Calu3 (cell line): Measurements from ENCODE around the gene CSF3R. TPM values are rescaled to one million over a fixed set of nuclear protein-coding genes. Genes with fewer than 3 reads are reported as not detected.

Experiments used
- BruUV-seq: library from RNA; stranded (reverse); fragments of 400-500 nt; replicated peaks from 2 replicates; lab custom pipeline; 2021; lab: Mats Ljungman, UMichigan
- CTCF ChIA-PET: fragments of 300-600 bp; sonication (Branson Sonifier 250); formaldehyde crosslinking; loops from one replicate; lab custom pipeline; 2022; ENCODE audit warnings: antibody characterized with exemption; lab: Charles Lee
- DNase-seq: peaks from one replicate; pipeline ENCODE4 v3.0.0; 2022
- H3K27ac Mint-ChIP-seq: one replicate; pipeline ENCODE4 v1.8.0; 2022; ENCODE audit warnings: mixed read lengths; ENCODE audit not compliant: unreplicated experiment
- H3K27me3 Mint-ChIP-seq: one replicate; pipeline ENCODE4 v1.8.0; 2022; ENCODE audit warnings: mixed read lengths; ENCODE audit not compliant: unreplicated experiment
- H3K36me3 Mint-ChIP-seq: one replicate; pipeline ENCODE4 v1.8.0; 2022; ENCODE audit warnings: mild to moderate bottlenecking, moderate library complexity, mixed read lengths; ENCODE audit not compliant: insufficient read depth, unreplicated experiment
- H3K4me1 Mint-ChIP-seq: one replicate; pipeline ENCODE4 v1.8.0; 2022; ENCODE audit warnings: mild to moderate bottlenecking, low read depth, mixed read lengths; ENCODE audit not compliant: unreplicated experiment
- H3K4me3 Mint-ChIP-seq: one replicate; pipeline ENCODE4 v1.8.0; 2022; ENCODE audit warnings: mild to moderate bottlenecking, low read depth, moderate library complexity, mixed read lengths; ENCODE audit not compliant: unreplicated experiment
- H3K9me3 Mint-ChIP-seq: one replicate; pipeline ENCODE4 v1.8.0; 2022; ENCODE audit warnings: low read depth, mixed read lengths; ENCODE audit not compliant: unreplicated experiment
- CTCF ChIP-seq: fragments of 200-600 bp; IDR thresholded peaks from one replicate; pipeline ENCODE4 v1.8.0; 2022; ENCODE audit warnings: antibody characterized with exemption; ENCODE audit not compliant: unreplicated experiment
- intact Hi-C: fragments of 100-400 bp; cut with micrococcal nuclease; formaldehyde crosslinking; loops from one replicate; pipeline ENCODE4 v1.10.0; 2022; ENCODE audit not compliant: unreplicated experiment
- total RNA-seq: library from RNA; stranded (reverse); gene quantifications from 2 replicates; pipeline ENCODE4 v1.2.3, GENCODE V29; 2022

The CSF3R gene
- total RNA-seq, 1 experiment from 2014 or later: not detected

- CTCF ChIA-PET: no interaction called here
- BruUV-seq: no TSS peak
- Mint-ChIP-seq H3K4me1 (no peaks in the 10 kb centered on the region), H3K4me3 (no peak overlapping the region), H3K27me3 (peaks cover 85% of the 10 kb centered on the region), H3K9me3 (no peaks in the 10 kb centered on the region), H3K27ac (no peak overlapping the region), H3K36me3 (no peaks in the 10 kb centered on the region)
- no peak for DNase-seq
- intact Hi-C loops: no loop called here
- no peak for TF ChIP-seq CTCF
Observed at GRCh38 chr1:36523850-36524249, 41.1 kb upstream of the CSF3R start.

GRCh38 chr1:36523230-36523495 lies 40.5 kb upstream of the CSF3R start:
- Mint-ChIP-seq H3K4me3 (no peak overlapping the region), H3K27ac (no peak overlapping the region), H3K4me1 (no peaks in the 10 kb centered on the region), H3K27me3 (peaks cover 82% of the 10 kb centered on the region), H3K9me3 (no peaks in the 10 kb centered on the region), H3K36me3 (no peaks in the 10 kb centered on the region)
- no peak for DNase-seq
- intact Hi-C loops: no loop called here
- CTCF ChIA-PET: interaction anchor here (0.5 kb wide), 1 partner anchor 48 kb away, joined by 3 read pairs; no protein-coding TSS in a partner anchor
- BruUV-seq: no TSS peak
- TF ChIP-seq CTCF: no peak

GRCh38 chr1:36522461-36523229 lies 39.9 kb upstream of the CSF3R start:
- no peak overlapping the region for H3K27ac Mint-ChIP-seq
- CTCF ChIA-PET: interaction anchor here (0.5 kb wide), 1 partner anchor 48 kb away, joined by 3 read pairs; no protein-coding TSS in a partner anchor
- BruUV-seq: no TSS peak
- no peak for DNase-seq
- H3K4me1 Mint-ChIP-seq: no peaks in the 10 kb centered on the region
- no peaks in the 10 kb centered on the region for H3K36me3 Mint-ChIP-seq
- TF ChIP-seq CTCF: no peak
- intact Hi-C loops: no loop called here
- no peak overlapping the region for H3K4me3 Mint-ChIP-seq
- no peaks in the 10 kb centered on the region for H3K9me3 Mint-ChIP-seq
- peaks cover 79% of the 10 kb centered on the region for H3K27me3 Mint-ChIP-seq

GRCh38 chr1:36522021-36522420 lies 39.3 kb upstream of the CSF3R start:
- DNase-seq: no peak
- Mint-ChIP-seq H3K36me3 (no peaks in the 10 kb centered on the region), H3K9me3 (no peaks in the 10 kb centered on the region), H3K27me3 (peaks cover 79% of the 10 kb centered on the region), H3K27ac (no peak overlapping the region), H3K4me3 (no peak overlapping the region), H3K4me1 (no peaks in the 10 kb centered on the region)
- no peak for TF ChIP-seq CTCF
- intact Hi-C loops: no loop called here
- BruUV-seq: no TSS peak
- CTCF ChIA-PET: no interaction called here
